ENCODE measurements around the gene CDS2. TPM values are rescaled to one million over a fixed set of nuclear protein-coding genes. Genes with fewer than 3 reads are reported as not detected.

CDS2 gene
- total RNA-seq, 4 donors from 2014 or later, result 12.3 to 16.9 (median 14.7) TPM

DNA sequence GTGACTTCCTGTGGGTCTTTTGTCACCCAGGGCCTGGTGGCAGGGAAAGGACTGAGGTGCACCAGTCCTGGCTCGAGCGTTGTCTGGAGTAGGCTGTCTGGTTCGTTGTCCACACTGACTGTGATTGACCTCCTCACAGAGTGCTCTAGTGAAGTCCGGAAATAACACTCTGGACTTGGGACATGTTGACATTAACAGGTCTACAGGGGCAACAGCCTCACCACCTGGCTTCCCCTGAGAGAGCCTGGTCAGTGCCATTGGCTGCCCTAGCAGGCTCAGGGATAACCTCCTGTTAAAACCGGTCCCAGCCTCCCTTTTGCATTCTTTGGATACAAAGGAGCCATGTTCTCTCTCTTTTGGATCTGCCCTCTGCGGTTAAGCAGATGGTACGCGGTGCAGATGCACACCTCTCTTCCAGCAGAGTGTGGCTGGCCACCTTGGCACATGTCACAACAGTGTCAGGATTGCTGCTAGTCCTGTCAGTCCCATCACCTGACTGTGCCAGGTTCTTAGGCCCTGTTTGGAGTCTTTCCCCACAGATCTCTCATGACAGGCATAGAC, 46.2 kb downstream of the CDS2 start:
- H3K4me3 ChIP-seq (ENCODE audit: low read depth, poor library complexity, severe bottlenecking), result no peak overlapping the region
- WGBS, 2 donors, result 83 to 97% methylated on average over 7 to 8 of the region's 8 CpGs
- intact Hi-C loops (cut with DNase I; ENCODE audit: low total_unique reads), result no loop called here
- no peak for DNase-seq (ENCODE audit: low spot score in 2 of 2)
- TF ChIP-seq, protein P1, sequence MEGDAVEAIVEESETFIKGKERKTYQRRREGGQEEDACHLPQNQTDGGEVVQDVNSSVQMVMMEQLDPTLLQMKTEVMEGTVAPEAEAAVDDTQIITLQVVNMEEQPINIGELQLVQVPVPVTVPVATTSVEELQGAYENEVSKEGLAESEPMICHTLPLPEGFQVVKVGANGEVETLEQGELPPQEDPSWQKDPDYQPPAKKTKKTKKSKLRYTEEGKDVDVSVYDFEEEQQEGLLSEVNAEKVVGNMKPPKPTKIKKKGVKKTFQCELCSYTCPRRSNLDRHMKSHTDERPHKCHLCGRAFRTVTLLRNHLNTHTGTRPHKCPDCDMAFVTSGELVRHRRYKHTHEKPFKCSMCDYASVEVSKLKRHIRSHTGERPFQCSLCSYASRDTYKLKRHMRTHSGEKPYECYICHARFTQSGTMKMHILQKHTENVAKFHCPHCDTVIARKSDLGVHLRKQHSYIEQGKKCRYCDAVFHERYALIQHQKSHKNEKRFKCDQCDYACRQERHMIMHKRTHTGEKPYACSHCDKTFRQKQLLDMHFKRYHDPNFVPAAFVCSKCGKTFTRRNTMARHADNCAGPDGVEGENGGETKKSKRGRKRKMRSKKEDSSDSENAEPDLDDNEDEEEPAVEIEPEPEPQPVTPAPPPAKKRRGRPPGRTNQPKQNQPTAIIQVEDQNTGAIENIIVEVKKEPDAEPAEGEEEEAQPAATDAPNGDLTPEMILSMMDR (IDR thresholded peaks at IDR 0.05), result no peak
- no peak for TF ChIP-seq POLR2A (IDR thresholded peaks at IDR 0.05)

GRCh38 chr20:5173751-5174150, 46.9 kb downstream of the CDS2 start:
- TF ChIP-seq, protein P1 (IDR thresholded peaks at IDR 0.05), result no peak
- TF ChIP-seq POLR2A (IDR thresholded peaks at IDR 0.05), result no peak

DNA sequence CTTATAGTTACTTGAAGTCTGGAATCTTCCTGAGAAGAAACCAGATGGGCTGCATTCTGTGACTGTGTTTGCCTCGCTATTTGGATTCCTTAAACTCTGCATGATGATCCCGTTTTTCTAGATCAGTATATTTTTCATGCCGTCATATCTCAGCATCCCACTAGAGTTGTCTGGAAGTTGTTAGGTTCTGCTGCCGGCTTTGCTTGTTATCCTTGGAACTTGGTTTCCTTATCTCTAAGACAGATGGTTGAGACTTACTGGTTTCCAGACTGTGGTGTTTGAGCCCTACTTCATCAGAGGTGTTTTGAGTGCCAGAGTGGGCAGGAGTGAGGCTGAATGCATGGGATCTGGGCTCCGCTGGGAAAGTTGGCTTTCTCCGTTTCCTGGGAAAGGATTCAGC, 50.3 kb downstream of the CDS2 start:
- no peak overlapping the region for H3K4me3 ChIP-seq (ENCODE audit: low read depth, poor library complexity, severe bottlenecking)
- 89 to 90% methylated on average over 6 of the region's 6 CpGs for WGBS, 2 donors
- intact Hi-C loops (cut with DNase I; ENCODE audit: low total_unique reads), result no loop called here
- DNase-seq (ENCODE audit: low spot score in 2 of 2), result no peak
- no peak for TF ChIP-seq POLR2A (IDR thresholded peaks at IDR 0.05)
- TF ChIP-seq, protein P1 (IDR thresholded peaks at IDR 0.05), result no peak

More at GRCh38 chr20:5173751-5174150, 46.9 kb downstream of the CDS2 start:
- WGBS, 2 donors, result 65 to 77% methylated on average over 4 of the region's 4 CpGs
- no peak overlapping the region for H3K4me3 ChIP-seq (ENCODE audit: low read depth, poor library complexity, severe bottlenecking)
- intact Hi-C loops (cut with DNase I; ENCODE audit: low total_unique reads), result no loop called here
- DNase-seq (ENCODE audit: low spot score in 2 of 2), result no peak

GRCh38 chr20:5178046-5178445, 51.2 kb downstream of the CDS2 start:
- no peak for TF ChIP-seq POLR2A (IDR thresholded peaks at IDR 0.05)
- TF ChIP-seq, protein P1 (IDR thresholded peaks at IDR 0.05), result no peak
- 83 to 92% methylated on average over 3 of the region's 3 CpGs for WGBS, 2 donors
- intact Hi-C loops (cut with DNase I; ENCODE audit: low total_unique reads), result no loop called here
- DNase-seq (ENCODE audit: low spot score in 2 of 2), result no peak
- no peak overlapping the region for H3K4me3 ChIP-seq (ENCODE audit: low read depth, poor library complexity, severe bottlenecking)

DNA sequence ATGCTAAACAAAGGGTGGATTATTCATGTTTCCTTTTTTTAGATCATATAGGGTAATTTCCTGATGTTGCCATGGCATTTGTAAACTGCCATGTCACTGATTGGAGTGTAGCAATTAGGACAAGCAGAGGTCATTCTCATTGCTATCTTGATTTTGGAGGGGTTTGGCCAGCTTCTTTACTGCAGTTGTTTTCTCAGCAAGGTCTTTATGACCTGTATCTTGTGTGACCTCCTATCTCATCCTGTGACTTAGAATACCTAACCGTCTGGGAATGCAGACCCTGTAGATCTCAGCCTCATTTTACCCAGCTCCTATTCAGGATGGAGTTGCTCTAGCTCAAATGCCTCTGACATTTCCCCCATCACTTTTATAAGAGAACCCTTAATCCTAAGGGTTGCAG, 53.6 kb downstream of the CDS2 start:
- 71 to 90% methylated on average over 1 of the region's 1 CpG for WGBS, 2 donors
- no peak for DNase-seq (ENCODE audit: low spot score in 2 of 2)
- TF ChIP-seq, protein P1 (IDR thresholded peaks at IDR 0.05), result no peak
- TF ChIP-seq POLR2A (IDR thresholded peaks at IDR 0.05), result no peak
- intact Hi-C loops (cut with DNase I; ENCODE audit: low total_unique reads), result no loop called here
- no peak overlapping the region for H3K4me3 ChIP-seq (ENCODE audit: low read depth, poor library complexity, severe bottlenecking)

DNA sequence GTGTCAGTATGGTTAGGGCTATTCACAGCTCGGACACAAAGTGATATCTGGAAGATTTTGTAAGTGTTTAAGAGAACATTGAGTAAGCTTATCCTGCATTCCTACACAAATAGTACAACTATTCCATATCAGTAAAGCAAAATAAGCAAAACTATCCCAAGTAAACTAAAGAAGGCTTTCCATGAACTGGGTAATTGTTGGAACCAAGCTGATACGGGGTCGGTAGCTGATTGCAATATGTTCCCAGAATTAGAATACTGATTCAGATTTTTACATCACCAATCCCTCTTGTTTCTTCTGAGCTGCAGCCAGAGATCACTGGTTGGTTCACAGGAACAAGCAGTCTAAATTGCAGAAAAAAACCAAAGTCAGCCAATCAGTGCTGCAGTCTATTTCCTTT, 54.1 kb downstream of the CDS2 start:
- WGBS, 2 donors, result 91% methylated on average over 3 of the region's 3 CpGs
- TF ChIP-seq POLR2A (IDR thresholded peaks at IDR 0.05), result no peak
- TF ChIP-seq, protein P1 (IDR thresholded peaks at IDR 0.05), result no peak
- H3K4me3 ChIP-seq (ENCODE audit: low read depth, poor library complexity, severe bottlenecking), result no peak overlapping the region
- intact Hi-C loops (cut with DNase I; ENCODE audit: low total_unique reads), result no loop called here
- no peak for DNase-seq (ENCODE audit: low spot score in 2 of 2)

Measured in lower leg skin (tissue), 4 donors.